ENCODE results near the gene YIPF2. TPM values are rescaled to one million over a fixed set of nuclear protein-coding genes. Genes with fewer than 3 reads are reported as not detected.

YIPF2 gene
- total and polyA plus RNA-seq, 2 of the 4 experiments (the other 2 are of a cell fraction), result 61.5 to 78.0 TPM

- Histone ChIP-seq H3K79me1 (ENCODE audit: low read depth in 1 of 2, low read length in 2 of 2) (peaks cover 12 to 31% of the 10 kb centered on the region in 2 experiments; a peak in 3 of 4 replicates), H3K27ac (ENCODE audit: insufficient read depth, low read length) (no peak overlapping the region), H3K4me2 (ENCODE audit: low read depth, low read length) (no peak overlapping the region), H2BK5ac (ENCODE audit: low read depth, low read length, poor library complexity, severe bottlenecking) (no peak overlapping the region), H3K23ac (ENCODE audit: low read depth, low read length) (no peak overlapping the region), H3K18ac (ENCODE audit: low read depth, low read length) (no peak overlapping the region), H2AFZ (replicated peaks; ENCODE audit: low read length, poor library complexity) (no peak overlapping the region), H2BK120ac (ENCODE audit: low read depth, low read length) (no peak overlapping the region), H2BK20ac (ENCODE audit: low read depth, low read length) (no peak overlapping the region), H3K27me3 (ENCODE audit: control insufficient read depth, insufficient read depth, low read length) (no peaks in the 10 kb centered on the region), H2AK5ac (ENCODE audit: low read depth, low read length) (no peak overlapping the region), H3K4me1 (ENCODE audit: control insufficient read depth, insufficient read depth, low read length) (peaks cover 10% of the 10 kb centered on the region), H3K36me3 (ENCODE audit: control insufficient read depth, insufficient read depth, low read length) (peaks cover 56% of the 10 kb centered on the region), H4K8ac (ENCODE audit: low read depth in 2 of 2, low read length in 2 of 2) (no peak overlapping the region), H4K91ac (ENCODE audit: insufficient read depth, low read depth, low read length) (no peak overlapping the region), H3K14ac (replicated peaks; ENCODE audit: low read depth, low read length) (no peak overlapping the region), H3K9ac (ENCODE audit: low read depth, low read length) (no peak overlapping the region), H4K5ac (ENCODE audit: low read depth, low read length) (no peak overlapping the region), H3K4ac (ENCODE audit: low read depth, low read length) (no peak overlapping the region), H4K20me1 (ENCODE audit: insufficient read depth, low read length) (peaks cover 6% of the 10 kb centered on the region), H3K4me3 (ENCODE audit: insufficient read depth, low read depth, low read length) (no peak overlapping the region), H3K9me3 (ENCODE audit: control insufficient read depth, insufficient read depth, low read length) (no peaks in the 10 kb centered on the region), H2AK9ac (replicated peaks; ENCODE audit: low read depth, low read length, poor library complexity) (no peak overlapping the region), H3K56ac (ENCODE audit: extremely low read depth, insufficient read depth, low read length) (no peak overlapping the region), H3K9me1 (ENCODE audit: insufficient read depth, low read length) (peaks cover 9% of the 10 kb centered on the region), H2BK15ac (ENCODE audit: low read depth, low read length) (no peak overlapping the region)
- no peak for ATAC-seq (ENCODE audit: low read depth)
- no TSS peak for BruUV-seq (replicated peaks)
- dilution Hi-C loops (cut with HindIII; ENCODE audit: low sequenced_read_pairs, unreplicated experiment) (no loop called here), intact Hi-C loops (cut with micrococcal nuclease) (no loop called here), in situ Hi-C loops (cut with MboI; ENCODE audit: low sequenced_read_pairs) (no loop called here)
- ChIA-PET POLR2A (ENCODE audit: unreplicated experiment) (no interaction called here), CTCF (no interaction called here)
- DNase-seq, result no peak
- no peak for TF ChIP-seq MAZ (IDR thresholded peaks at IDR 0.05; ENCODE audit: borderline replicate concordance, low read depth, low read length)
- TF ChIP-seq CTCF (conservative IDR thresholded peaks at IDR 0.05; ENCODE audit: low read depth, low read length), result no peak
- no peak for TF ChIP-seq BHLHE40 (IDR thresholded peaks at IDR 0.05; ENCODE audit: low read depth, low read length)
- TF ChIP-seq RFX5 (IDR thresholded peaks at IDR 0.05; ENCODE audit: low read depth, low read length), result no peak
- TF ChIP-seq CHD1 (IDR thresholded peaks at IDR 0.05; ENCODE audit: low read depth, low read length), result no peak
- TF ChIP-seq SMC3 (IDR thresholded peaks at IDR 0.05; ENCODE audit: low read depth, low read length), result no peak
- no peak for TF ChIP-seq MAFK (IDR thresholded peaks at IDR 0.05; ENCODE audit: low read depth, low read length)
- TF ChIP-seq NFE2L2 (IDR thresholded peaks at IDR 0.05; ENCODE audit: low read depth, low read length), result no peak
- 100% methylated on average over 3 of the region's 13 CpGs; no CpG with 5 or more reads in 1 of the 2 experiments for WGBS, 2 experiments (ENCODE audit: extremely low coverage in 2 of 2, insufficient read length in 1 of 2)
Observed at GRCh38 chr19:10924597-10924996, 3.8 kb downstream of the YIPF2 start.
